Subcutaneous adipose tissue (tissue), 4 donors: ENCODE measurements around the gene LIX1L. TPM values are rescaled to one million over a fixed set of nuclear protein-coding genes. Genes with fewer than 3 reads are reported as not detected.

ENCODE experiments used
- CTCF ChIP-seq: fragments of 450-650 bp; IDR thresholded peaks from one replicate; pipeline ENCODE4 v1.5.1; 2016; ENCODE audit warnings: low read depth, mild to moderate bottlenecking, control low read depth, antibody characterized with exemption, moderate library complexity
- total RNA-seq, 4 donors: library from RNA; depleted of rRNA; stranded (reverse); fragments of >200 nt; gene quantifications; one replicate each; pipeline ENCODE4 v1.1.0, GENCODE V29; 2016

Gene LIX1L
- total RNA-seq, 4 donors from 2014 or later = 21.4 to 26.4 (median 22.5) TPM

- no peak for TF ChIP-seq CTCF
Observed at GRCh38 chr1:145983960-145984830, 26.4 kb upstream of the LIX1L start.

GRCh38 chr1:145983206-145983675 lies 25.4 kb upstream of the LIX1L start:
- no peak for TF ChIP-seq CTCF

- no peak for TF ChIP-seq CTCF
Observed at GRCh38 chr1:145982010-145982723, 24.4 kb upstream of the LIX1L start.

- TF ChIP-seq CTCF = no peak
Observed at GRCh38 chr1:145980457-145980994, 22.7 kb upstream of the LIX1L start.

- TF ChIP-seq CTCF = no peak
Observed at GRCh38 chr1:145979746-145980456, 22.1 kb upstream of the LIX1L start.

GRCh38 chr1:145978854-145979745 lies 21.3 kb upstream of the LIX1L start:
- TF ChIP-seq CTCF = no peak
